ENCODE data around the gene MYOF.
"Not testable (repeated sequence)": the region's sequence is repeated elsewhere in the genome, so short reads cannot be mapped to it uniquely, and the experiment has no call there.

MYOF gene

DNA sequence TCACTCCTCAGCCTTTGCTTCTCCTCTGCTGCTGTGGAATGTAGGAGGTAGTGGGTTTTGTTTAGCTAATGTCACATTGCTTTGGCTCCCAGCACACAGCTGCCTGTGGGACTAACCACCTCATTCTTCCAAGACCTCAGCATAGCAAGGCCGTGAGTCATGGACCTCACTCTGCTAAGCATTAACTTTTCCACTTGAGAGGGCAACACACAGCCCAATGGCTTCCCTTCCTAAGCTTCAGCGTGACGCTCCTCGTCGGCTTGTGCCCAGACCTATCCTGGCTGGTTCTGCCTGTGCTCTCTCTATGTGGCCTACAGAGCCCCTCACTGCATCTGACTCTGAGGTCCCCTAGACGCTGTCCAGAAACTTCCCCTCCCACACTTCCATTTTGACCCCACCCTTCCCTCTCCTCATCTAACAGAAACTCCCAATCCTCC is 23.3 kb downstream of the MYOF start:
- no peak for DNase-seq (ENCODE audit: extremely low spot score, insufficient read length, low read depth)
- no peak for FAIRE-seq

DNA sequence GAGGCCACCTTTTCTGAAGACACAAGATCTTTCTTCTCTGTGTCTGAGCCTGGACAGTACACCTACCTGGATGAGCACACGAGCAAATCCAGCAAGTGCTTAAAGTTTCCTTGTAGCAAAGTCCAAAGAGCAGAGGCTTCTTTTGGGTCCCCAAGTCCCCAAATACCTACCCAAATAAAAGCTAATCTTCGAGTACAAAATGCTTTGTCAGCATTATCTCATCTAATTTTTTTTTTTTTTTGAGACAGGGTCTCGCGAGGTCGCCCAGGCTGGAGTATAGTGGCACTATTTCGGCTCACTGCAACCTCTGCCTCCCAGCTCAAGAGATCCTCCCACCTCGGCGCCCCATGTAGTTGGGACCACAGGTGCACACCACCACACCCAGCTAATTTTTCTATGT is 24.6 kb downstream of the MYOF start:
- FAIRE-seq: no peak
- DNase-seq (ENCODE audit: extremely low spot score, insufficient read length, low read depth): no peak

DNA sequence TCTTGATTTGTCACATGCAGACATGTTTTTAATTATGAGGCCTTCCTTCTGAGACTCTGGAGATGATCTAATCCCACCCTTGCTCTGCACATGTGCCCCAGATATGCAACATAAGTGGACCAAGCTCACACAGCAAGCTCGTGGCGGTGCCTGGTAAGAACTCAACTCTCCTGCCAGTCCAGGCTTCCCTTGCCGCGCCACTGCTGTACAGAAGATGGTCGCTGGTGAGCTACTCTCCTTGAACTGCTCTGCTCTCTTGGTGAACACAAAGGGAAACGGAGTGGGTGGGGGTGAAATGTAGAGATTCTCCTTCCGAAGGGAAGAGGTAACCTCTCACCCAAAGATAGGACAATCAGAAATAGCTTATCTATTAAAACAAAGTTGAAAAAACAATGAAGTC is 25.7 kb downstream of the MYOF start:
- FAIRE-seq: no peak

DNA sequence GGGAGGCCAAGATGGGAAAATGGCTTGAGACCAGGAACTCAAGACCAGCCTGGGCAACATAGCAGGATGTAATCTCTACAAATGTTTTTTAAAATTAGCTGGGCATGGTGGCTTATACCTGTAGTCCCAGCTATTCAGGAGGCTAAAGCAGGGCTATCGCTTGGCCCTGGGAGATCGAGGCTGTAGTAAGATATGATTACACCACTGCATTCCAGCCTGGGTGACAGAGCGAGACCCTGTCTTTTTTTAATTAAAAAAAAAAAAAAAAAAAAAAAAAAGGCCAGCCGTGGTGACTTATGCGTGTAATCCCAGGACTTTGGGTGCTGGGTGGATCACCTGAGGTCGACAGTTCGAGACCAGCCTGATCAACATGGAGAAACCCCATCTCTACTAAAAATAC is 27.4 kb downstream of the MYOF start:
- FAIRE-seq (no peak), DNase-seq (ENCODE audit: extremely low spot score, insufficient read length, low read depth) (no peak)

More for the DNA sequence above, 25.7 kb downstream of the MYOF start:
- DNase-seq (ENCODE audit: extremely low spot score, insufficient read length, low read depth): no peak

DNA sequence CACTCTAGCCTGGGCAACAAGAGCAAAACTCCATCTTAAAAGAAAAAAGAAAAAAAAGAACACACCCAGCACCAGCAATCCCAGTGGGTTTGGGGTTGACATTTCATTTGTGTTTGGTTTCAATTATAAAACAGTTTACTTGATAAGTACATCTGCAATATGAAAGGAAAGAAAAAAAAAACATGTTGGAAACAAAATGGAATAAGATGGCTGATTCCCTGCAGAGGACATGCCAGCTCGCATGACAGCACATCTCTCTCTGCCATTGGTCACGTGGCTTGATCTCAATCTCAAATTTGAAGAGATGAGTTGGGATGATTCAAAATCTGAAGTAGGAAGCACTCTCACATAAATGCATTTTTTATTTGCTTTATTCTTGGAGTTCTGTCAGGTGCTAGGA is 28.0 kb downstream of the MYOF start:
- DNase-seq (ENCODE audit: extremely low spot score, insufficient read length, low read depth): no peak

GRCh38 chr10:93452143-93452542 is 30.0 kb downstream of the MYOF start:
- no peak for DNase-seq (ENCODE audit: extremely low spot score, insufficient read length, low read depth)
- FAIRE-seq: no peak

More for the DNA sequence above, 28.0 kb downstream of the MYOF start:
- no peak for FAIRE-seq

- FAIRE-seq (no peak), DNase-seq (ENCODE audit: extremely low spot score, insufficient read length, low read depth) (no peak)
Measured at GRCh38 chr10:93451244-93451947, 30.7 kb downstream of the MYOF start.

- FAIRE-seq (no peak), DNase-seq (ENCODE audit: extremely low spot score, insufficient read length, low read depth) (no peak)
Measured at GRCh38 chr10:93447970-93448369, 34.2 kb downstream of the MYOF start.

- FAIRE-seq (no peak), DNase-seq (ENCODE audit: extremely low spot score, insufficient read length, low read depth) (no peak)
Measured at GRCh38 chr10:93447019-93447418, 35.1 kb downstream of the MYOF start.

DNA sequence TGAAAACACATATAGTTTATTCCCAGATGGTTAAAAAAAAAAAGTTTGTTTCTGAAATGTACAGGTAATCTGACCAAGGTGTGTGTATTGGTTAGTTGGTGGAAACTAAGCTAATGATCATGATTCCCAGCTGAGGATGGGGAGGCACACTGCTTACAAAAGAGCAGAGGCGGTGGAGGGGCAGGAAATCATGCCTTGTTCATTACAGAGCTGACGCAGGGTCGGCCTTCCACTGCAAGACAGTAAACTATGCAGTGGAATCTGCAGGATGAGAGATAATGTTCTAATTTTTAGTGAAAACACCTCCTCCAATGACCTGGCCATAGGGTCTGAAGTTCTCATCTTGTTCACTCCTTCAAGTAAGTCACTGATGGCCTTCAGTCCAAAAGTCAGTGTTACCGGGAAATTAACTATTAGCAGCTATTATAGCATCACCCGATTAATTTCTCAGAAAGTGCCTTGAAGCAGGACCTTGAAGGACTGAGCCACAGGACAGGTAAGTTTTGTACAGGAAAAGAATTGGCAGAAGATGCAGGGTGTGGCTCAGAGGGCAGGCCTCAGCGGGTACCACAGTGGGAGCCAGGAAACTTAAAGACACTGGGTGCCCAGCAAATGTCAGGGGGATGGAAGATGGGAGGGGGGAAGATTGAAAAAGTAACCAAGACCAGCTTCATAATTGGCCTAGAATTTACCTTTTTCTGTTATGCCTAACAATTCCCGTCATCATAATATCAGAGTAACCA is 36.0 kb downstream of the MYOF start:
- FAIRE-seq (no peak), DNase-seq (ENCODE audit: extremely low spot score, insufficient read length, low read depth) (no peak)

DNA sequence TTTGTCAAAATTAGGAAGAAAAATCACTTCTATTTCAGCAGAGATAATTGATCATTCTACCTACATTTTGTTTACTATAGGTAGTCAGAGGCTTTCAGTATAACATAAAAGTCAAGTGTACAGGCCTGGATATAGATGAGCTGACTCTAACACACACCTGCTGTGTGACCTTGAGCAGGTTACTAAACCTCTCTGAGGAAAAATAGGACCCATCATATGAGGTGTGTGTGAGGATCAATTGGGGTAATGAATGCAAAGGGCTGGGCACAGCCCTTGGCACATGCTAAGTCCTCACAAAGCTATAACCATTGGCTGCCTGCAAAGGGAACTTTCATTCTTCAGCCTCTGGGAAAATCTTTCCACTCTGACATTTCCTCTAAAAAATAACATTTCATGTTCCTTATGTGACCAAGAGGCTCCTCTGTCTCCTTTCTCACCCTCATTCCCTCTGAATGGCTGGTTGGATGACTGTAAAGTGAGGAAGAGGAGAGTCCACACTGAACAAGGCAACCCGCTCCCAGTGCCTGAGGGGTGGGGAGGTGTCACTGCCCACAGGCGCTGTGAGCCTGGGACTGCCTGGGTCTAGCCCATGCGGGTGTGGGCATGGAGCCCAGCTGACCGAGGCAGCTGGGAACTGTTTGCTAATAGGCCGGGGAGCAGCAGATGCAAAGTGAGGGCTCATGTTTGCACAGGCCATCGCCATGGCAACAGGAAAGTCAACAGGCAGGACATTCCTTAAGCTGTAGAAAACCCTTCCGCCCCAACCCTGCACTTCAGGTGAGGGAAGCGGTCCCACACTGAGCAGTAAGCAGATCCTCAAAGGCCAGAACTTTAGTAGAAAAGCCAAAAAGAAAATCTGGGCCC is 36.8 kb downstream of the MYOF start:
- no peak for FAIRE-seq
- no peak for DNase-seq (ENCODE audit: extremely low spot score, insufficient read length, low read depth)

- no peak for FAIRE-seq
Measured at GRCh38 chr10:93443481-93443880, 38.7 kb downstream of the MYOF start.

GRCh38 chr10:93442721-93443120 is 39.4 kb downstream of the MYOF start:
- FAIRE-seq: not testable (repeated sequence)

More at GRCh38 chr10:93443481-93443880, 38.7 kb downstream of the MYOF start:
- no peak for DNase-seq (ENCODE audit: extremely low spot score, insufficient read length, low read depth)

GRCh38 chr10:93440591-93441091 is 41.5 kb downstream of the MYOF start:
- FAIRE-seq (no peak), DNase-seq (ENCODE audit: extremely low spot score, insufficient read length, low read depth) (no peak)

More at GRCh38 chr10:93442721-93443120, 39.4 kb downstream of the MYOF start:
- DNase-seq (ENCODE audit: extremely low spot score, insufficient read length, low read depth): not testable (repeated sequence)

DNA sequence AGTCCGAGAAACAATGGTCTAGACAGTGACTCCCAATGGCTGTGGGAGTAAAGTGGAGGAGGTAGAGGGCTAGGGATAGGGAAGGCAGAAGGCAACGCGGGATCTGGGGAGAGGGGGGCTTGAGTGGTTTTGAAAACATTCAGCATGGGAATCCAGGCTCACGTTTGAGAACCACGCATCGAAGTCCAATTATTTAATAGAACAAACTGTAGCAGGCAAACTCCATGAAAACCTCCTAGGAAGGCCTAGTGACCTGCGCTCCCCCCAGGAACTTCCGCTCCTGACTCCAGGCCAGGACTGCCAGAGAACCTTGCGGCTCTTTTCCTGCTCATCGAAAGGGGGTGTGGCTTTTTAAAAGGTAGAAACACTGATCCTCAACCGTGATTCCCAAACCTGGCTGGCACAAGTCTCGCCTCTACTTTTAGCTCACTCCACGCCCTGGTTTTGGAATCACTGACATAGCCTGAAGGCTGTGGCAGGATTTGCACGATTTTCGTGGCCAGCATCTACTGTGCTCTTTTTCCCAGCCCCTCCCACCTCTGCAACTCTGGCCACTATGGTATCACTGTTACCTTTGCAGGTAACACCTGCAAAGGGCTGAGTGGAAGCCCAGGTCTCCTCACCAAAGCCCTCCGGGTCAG is 43.4 kb downstream of the MYOF start:
- DNase-seq (ENCODE audit: extremely low spot score, insufficient read length, low read depth): no peak
- no peak for FAIRE-seq

DNA sequence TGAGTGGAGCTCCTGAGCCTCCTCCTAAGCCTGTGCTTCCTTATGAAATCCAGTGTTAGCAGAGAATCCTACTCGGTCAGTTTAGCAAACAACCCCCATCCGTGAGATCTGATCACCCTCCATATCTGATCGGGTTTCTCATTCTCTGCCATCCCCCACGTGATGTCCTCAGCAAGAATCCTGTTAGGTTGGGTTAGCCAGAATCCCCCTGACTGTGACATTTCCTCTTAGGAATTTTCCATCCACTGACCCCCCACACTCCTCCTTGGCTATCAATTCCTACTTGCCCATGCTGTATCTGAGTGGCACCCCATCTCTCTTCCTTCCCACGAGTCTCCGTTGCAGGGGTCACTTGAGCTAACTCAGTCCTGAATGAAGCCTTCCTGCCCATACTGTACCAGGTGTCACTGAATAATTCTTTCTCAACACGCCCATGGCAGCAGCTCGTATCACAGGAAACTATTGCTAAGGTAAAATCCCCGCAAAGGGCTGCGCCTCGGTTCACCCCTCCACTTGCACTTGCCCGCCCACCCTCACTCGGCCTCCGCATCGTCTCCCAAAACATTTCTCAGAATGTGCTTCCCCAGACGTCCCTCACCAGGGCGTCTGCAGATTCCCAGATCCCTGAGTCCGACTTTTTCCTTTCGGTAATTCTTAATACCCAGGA is 44.1 kb downstream of the MYOF start:
- DNase-seq (ENCODE audit: extremely low spot score, insufficient read length, low read depth) (no peak), FAIRE-seq (no peak)

DNA sequence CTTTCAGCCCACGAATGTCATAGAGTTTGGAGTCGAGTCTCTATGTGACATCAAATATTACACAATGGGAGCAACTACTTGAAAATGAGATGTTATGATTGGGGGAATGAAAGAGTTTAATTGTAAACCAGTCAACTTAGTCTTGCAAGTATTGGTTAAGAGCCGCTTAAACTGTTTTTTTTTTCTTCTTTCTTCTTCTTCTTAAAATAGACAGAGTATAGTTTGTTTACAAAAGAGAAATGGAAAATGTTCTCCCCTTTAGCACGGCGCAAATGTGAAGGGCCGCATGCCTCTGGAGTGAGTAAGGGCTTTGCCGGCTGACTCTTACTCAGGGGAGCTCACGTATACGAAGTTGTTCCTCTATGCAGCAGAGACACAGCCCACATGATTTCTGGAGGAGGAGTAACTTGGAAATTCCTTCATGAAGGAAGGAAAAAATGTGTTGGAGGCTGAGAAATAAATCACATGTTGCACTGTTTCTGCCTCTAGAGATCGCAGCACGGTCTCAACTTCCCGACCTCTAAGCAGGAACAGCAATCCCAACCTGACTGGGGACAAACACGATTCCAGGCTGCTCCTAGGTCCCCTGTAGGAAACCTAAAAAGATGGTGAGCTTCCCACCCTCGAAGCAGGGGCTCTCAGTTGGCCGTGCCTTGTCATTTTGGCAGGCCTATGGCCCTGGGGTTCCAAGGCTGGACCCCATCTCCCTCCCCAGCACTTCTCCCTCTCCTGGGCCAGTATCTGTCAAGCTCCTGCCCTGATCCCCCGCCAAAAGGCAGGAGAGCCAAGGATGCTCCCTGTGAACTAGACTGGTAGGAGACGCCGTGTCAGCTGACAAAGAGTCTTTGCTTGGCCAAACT is 44.8 kb downstream of the MYOF start:
- no peak for FAIRE-seq

DNA sequence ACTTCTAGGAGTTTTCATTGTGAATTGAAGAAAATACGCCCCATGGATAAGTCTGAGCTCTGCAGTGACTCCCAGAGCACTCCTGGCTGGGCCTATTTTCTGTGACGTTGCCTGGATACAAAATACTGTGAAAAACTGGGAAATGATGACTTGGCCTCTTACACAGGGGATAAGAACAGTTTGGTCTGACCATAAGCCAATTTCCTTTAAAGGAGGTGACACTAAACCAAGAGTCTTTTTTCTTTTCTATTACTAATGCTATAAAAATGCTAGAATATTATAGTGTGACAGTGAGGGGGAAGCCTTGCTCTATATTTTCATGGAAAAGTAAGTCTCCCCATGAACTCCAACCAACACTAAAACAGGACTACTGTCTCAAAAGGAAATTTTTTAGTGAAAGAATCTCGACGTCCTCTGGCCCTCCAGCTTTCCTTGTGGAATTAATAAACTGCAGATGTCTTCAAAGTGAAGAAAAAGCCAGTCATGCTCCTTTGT is 45.5 kb downstream of the MYOF start:
- FAIRE-seq (no peak), DNase-seq (ENCODE audit: extremely low spot score, insufficient read length, low read depth) (no peak)

More for the DNA sequence above, 44.8 kb downstream of the MYOF start:
- DNase-seq (ENCODE audit: extremely low spot score, insufficient read length, low read depth): no peak
